ENCODE results near the gene ADCY3.

Gene ADCY3

GRCh38 chr2:24945907-24946306, 25.9 kb upstream of the ADCY3 start:
- TF ChIP-seq CTCF (IDR thresholded peaks at IDR 0.05; ENCODE audit: insufficient read depth, low read length, missing control alignments): no peak
- CTCF ChIA-PET: interaction anchor here (1.2 to 1.4 kb wide), 2 partner anchors 250 to 372 kb away, joined by 3 read pairs; no protein-coding TSS in a partner anchor
- no peak for DNase-seq (ENCODE audit: low read depth, low spot score)
- H3K4me3 ChIP-seq (ENCODE audit: low read depth, low read length): no peak overlapping the region
- POLR2A ChIA-PET: no interaction called here

DNA sequence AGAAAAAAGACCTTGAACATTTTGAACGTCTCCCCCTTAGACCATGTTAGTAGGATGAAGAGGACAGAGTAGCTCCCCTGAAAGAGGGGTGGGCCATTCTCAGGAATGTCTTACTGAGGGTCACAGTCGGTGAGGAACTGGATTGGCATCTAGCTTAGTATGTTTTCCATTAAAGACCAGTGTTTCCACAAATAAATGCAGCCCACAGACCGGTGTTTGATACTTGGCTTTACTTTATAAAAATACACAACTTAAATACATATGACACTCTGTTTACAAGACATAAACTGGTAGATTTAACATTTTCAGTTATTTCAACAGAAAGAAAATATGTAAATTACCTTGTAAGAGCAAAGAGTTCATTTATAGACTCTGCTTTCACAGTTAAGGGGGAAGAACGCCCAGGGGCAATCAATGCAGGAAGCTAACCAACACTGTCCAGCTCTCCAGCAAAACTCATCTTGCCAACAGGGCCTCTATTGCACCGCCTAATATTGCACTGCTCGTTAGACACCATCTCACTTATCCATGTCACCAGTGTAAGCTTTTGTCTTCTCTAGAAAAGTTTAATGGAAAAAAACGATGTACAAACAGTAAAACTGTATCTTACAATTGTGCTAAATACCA, 23.5 kb upstream of the ADCY3 start:
- no peak for DNase-seq (ENCODE audit: low read depth, low spot score)
- POLR2A ChIA-PET: interaction anchor here (0.7 kb wide), 1 partner anchor 24 kb away, joined by 3 read pairs; no protein-coding TSS in a partner anchor
- H3K4me3 ChIP-seq (ENCODE audit: low read depth, low read length): no peak overlapping the region
- CTCF ChIA-PET: interaction anchor here (0.8 to 2.3 kb wide), 3 partner anchors 14 to 32 kb away, joined by 4 to 7 read pairs (median 4); no protein-coding TSS in a partner anchor
- no peak for TF ChIP-seq CTCF (IDR thresholded peaks at IDR 0.05; ENCODE audit: insufficient read depth, low read length, missing control alignments)

GRCh38 chr2:24939353-24939752, 19.3 kb upstream of the ADCY3 start:
- H3K4me3 ChIP-seq (ENCODE audit: low read depth, low read length): no peak overlapping the region
- no peak for TF ChIP-seq CTCF (IDR thresholded peaks at IDR 0.05; ENCODE audit: insufficient read depth, low read length, missing control alignments)
- POLR2A ChIA-PET: no interaction called here
- no peak for DNase-seq (ENCODE audit: low read depth, low spot score)
- CTCF ChIA-PET: interaction anchor here (0.6 to 1.2 kb wide), 2 partner anchors 24 to 36 kb away, joined by 3 read pairs; no protein-coding TSS in a partner anchor

- POLR2A ChIA-PET: no interaction called here
Observed at GRCh38 chr2:24937236-24937635, 17.2 kb upstream of the ADCY3 start.

DNA sequence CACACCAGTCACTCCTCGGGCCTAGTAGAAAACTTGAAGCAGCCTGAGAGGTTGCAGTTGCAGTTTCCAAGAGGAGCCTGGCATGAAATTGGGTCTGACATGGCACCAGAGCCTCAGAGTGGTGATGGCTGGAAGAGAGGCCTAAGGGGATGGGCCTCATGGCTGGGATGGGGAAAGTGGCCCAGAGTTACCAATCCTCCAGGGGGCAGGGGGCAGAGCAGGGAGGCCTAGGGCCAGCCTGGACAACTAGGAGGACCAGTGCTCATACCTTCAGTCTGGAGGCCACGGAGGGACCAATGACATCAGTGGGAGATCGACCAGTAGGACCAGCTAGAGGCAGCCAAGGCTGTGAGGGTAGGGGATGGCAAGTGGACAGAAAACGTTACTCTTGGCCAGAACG, 15.1 kb upstream of the ADCY3 start:
- no peak overlapping the region for H3K4me3 ChIP-seq (ENCODE audit: low read depth, low read length)
- CTCF ChIA-PET: no interaction called here
- POLR2A ChIA-PET: no interaction called here
- no peak for TF ChIP-seq CTCF (IDR thresholded peaks at IDR 0.05; ENCODE audit: insufficient read depth, low read length, missing control alignments)
- no peak for DNase-seq (ENCODE audit: low read depth, low spot score)

More at GRCh38 chr2:24937236-24937635, 17.2 kb upstream of the ADCY3 start:
- DNase-seq (ENCODE audit: low read depth, low spot score): no peak
- no peak for TF ChIP-seq CTCF (IDR thresholded peaks at IDR 0.05; ENCODE audit: insufficient read depth, low read length, missing control alignments)
- CTCF ChIA-PET: no interaction called here
- H3K4me3 ChIP-seq (ENCODE audit: low read depth, low read length): no peak overlapping the region

DNA sequence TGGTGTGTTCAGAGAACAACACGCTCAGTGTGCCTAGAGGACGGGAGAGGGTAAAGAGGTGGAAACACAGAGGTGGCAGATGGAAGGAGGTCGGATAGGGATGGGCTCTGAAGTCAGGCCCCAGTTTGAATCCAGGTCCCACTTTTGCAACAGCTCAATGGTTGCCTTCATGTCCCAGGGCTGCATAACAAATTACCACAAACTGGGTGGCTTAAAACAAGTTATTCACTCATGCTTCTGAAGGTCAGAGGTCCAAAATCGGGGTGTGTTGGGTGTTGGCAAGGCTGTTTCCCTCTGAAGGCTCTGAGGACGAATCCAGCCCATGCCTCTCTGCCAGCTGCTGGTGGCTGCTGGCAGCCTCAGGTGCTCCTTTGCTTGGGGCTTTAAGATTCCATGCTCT, 12.7 kb upstream of the ADCY3 start:
- ChIA-PET POLR2A (no interaction called here), CTCF (no interaction called here)
- no peak for DNase-seq (ENCODE audit: low read depth, low spot score)
- TF ChIP-seq CTCF (IDR thresholded peaks at IDR 0.05; ENCODE audit: insufficient read depth, low read length, missing control alignments): no peak
- H3K4me3 ChIP-seq (ENCODE audit: low read depth, low read length): no peak overlapping the region

Measured in AG04449 (cell line).